D721Med (cell line): ENCODE measurements around the gene PCDH15.
A peak's percentile ranks its signal among the peaks of the same experiment; 100 is the strongest.

Experiments
- DNase-seq: peaks from one replicate; pipeline ENCODE4 v3.0.0; 2011; ENCODE audit warnings: low spot score; ENCODE audit not compliant: insufficient read length
- FAIRE-seq: peaks from 2 replicates; lab custom pipeline; 2011; peaks lifted over from hg19 to GRCh38; lab: Jason Lieb, UNC
- CTCF ChIP-seq: IDR thresholded peaks from 2 replicates; pipeline ENCODE4 v1.5.1; 2012; ENCODE audit warnings: mild to moderate bottlenecking, control low read depth; ENCODE audit not compliant: insufficient read depth; ENCODE audit errors: missing control alignments

Gene PCDH15

GRCh38 chr10:53841483-53842145, 959.4 kb downstream of the PCDH15 start:
- TF ChIP-seq CTCF, result no peak
- DNase-seq, result no peak

GRCh38 chr10:53840653-53841052, 960.4 kb downstream of the PCDH15 start:
- DNase-seq, result no peak
- TF ChIP-seq CTCF, result no peak
- FAIRE-seq, result no peak

More at GRCh38 chr10:53841483-53842145, 959.4 kb downstream of the PCDH15 start:
- FAIRE-seq, result no peak

- FAIRE-seq (no peak), DNase-seq (no peak)
- TF ChIP-seq CTCF, result peak; percentile 41
Observed at GRCh38 chr10:53839440-53840039, 961.5 kb downstream of the PCDH15 start.

- TF ChIP-seq CTCF, result no peak
- no peak for FAIRE-seq
- DNase-seq, result no peak
Observed at GRCh38 chr10:53836638-53837037, 964.4 kb downstream of the PCDH15 start.

- FAIRE-seq (no peak), DNase-seq (no peak)
- no peak for TF ChIP-seq CTCF
Observed at GRCh38 chr10:53833908-53834307, 967.1 kb downstream of the PCDH15 start.

DNA sequence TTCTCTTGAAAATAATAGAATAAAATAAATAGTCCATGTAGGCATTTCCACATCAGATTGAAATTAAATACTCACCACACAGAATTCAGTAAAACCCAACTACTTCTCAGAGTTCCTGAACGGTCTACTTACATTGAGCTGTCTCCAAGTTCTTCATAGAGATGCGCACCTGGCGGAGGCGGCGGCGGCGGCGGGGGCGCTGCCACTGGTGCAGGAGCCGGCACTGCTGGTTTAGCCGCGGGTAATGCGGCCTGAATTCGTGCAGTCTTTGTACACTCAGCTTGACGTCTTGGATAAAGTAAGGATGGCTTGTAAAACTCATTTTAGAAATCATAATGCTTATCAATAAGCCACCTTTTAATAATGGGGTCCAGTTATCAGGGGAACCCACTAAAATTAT, 973.8 kb downstream of the PCDH15 start:
- DNase-seq, result no peak
- FAIRE-seq, result no peak
- TF ChIP-seq CTCF, result no peak
